HEK293 (cell line): ENCODE results near the gene RIMS4.

ENCODE experiments used
- CTCF ChIA-PET: fragments of 350-600 bp; formaldehyde crosslinking; extraction: SDS; loops from one replicate; lab custom pipeline; 2021; ENCODE audit warnings: antibody characterized with exemption; lab: Yijun Ruan, JAX
- POLR2A ChIA-PET: fragments of 300-600 bp; formaldehyde crosslinking; extraction: SDS; loops from one replicate; lab custom pipeline; 2020; ENCODE audit warnings: antibody characterized with exemption, inconsistent platforms; lab: Yijun Ruan, JAX
- H3K27ac ChIP-seq: fragments of 200-500 bp; sonication (Bioruptor generic); 2 replicates; pipeline ENCODE4 v1.5.1; 2014; ENCODE audit warnings: low read depth, low read length, control low read depth, inconsistent platforms; ENCODE audit errors: extremely low read depth
- H3K36me3 ChIP-seq, 2 experiments: fragments of 200-500 bp in 1 of 2; sonication (Bioruptor generic) in 1 of 2; 1 replicate in 1 of 2; 2 replicates in 1 of 2; pipeline ENCODE4 v1.5.1; 2014 to 2017; ENCODE audit warnings: inconsistent platforms in 2 of 2, low read length in 2 of 2; ENCODE audit not compliant: control insufficient read depth in 2 of 2, insufficient read depth in 1 of 2
- H3K4me1 ChIP-seq: fragments of 200-500 bp; sonication (Bioruptor generic); 2 replicates; pipeline ENCODE4 v1.5.1; 2014; ENCODE audit warnings: mild to moderate bottlenecking, low read length, inconsistent platforms; ENCODE audit not compliant: control insufficient read depth, insufficient read depth
- H3K4me3 ChIP-seq: 2 replicates; pipeline ENCODE4 v1.5.1; 2011; ENCODE audit warnings: low read depth, mild to moderate bottlenecking, control low read depth, low read length, moderate library complexity
- H3K9me3 ChIP-seq: fragments of 200-500 bp; sonication (Bioruptor generic); 2 replicates; pipeline ENCODE4 v1.5.1; 2014; ENCODE audit warnings: low read depth, low read length, inconsistent platforms; ENCODE audit not compliant: control insufficient read depth, insufficient read depth
- ZNF140 ChIP-seq: fragments of 450-650 bp; formaldehyde crosslinking; IDR thresholded peaks from 2 replicates; pipeline ENCODE4 v1.5.1; 2016; ENCODE audit warnings: missing biosample characterization, missing genetic modification characterization
- ZNF184 ChIP-seq: fragments of 450-650 bp; IDR thresholded peaks from 2 replicates; pipeline ENCODE4 v1.5.1; 2018; ENCODE audit warnings: missing biosample characterization, mild to moderate bottlenecking, missing genetic modification characterization
- ZNF202 ChIP-seq: fragments of 450-650 bp; formaldehyde crosslinking; IDR thresholded peaks from 2 replicates; pipeline ENCODE4 v1.5.1; 2016; ENCODE audit warnings: missing biosample characterization, missing genetic modification characterization, borderline replicate concordance
- ZNF362 ChIP-seq: fragments of 450-650 bp; formaldehyde crosslinking; IDR thresholded peaks from 2 replicates; pipeline ENCODE4 v1.5.1; 2016; ENCODE audit warnings: missing biosample characterization, missing genetic modification characterization
- ZNF366 ChIP-seq: fragments of 450-650 bp; formaldehyde crosslinking; conservative IDR thresholded peaks from 2 replicates; pipeline ENCODE4 v1.5.1; 2016; ENCODE audit warnings: missing biosample characterization, missing genetic modification characterization
- ZNF398 ChIP-seq: fragments of 450-650 bp; formaldehyde crosslinking; IDR thresholded peaks from 2 replicates; pipeline ENCODE4 v1.5.1; 2017; ENCODE audit warnings: missing biosample characterization, missing genetic modification characterization
- ZNF488 ChIP-seq: fragments of 450-650 bp; formaldehyde crosslinking; IDR thresholded peaks from 2 replicates; pipeline ENCODE4 v1.5.1; 2016; ENCODE audit warnings: missing biosample characterization, missing genetic modification characterization
- ZNF510 ChIP-seq: fragments of 450-650 bp; formaldehyde crosslinking; IDR thresholded peaks from 2 replicates; pipeline ENCODE4 v1.5.1; 2018; ENCODE audit warnings: mild to moderate bottlenecking, missing genetic modification characterization, missing biosample characterization; ENCODE audit not compliant: insufficient replicate concordance
- ZNF529 ChIP-seq: fragments of 450-650 bp; formaldehyde crosslinking; IDR thresholded peaks from 2 replicates; pipeline ENCODE4 v1.5.1; 2017; ENCODE audit warnings: missing genetic modification characterization, missing biosample characterization; ENCODE audit not compliant: insufficient replicate concordance
- ZNF571 ChIP-seq: fragments of 450-650 bp; formaldehyde crosslinking; IDR thresholded peaks from 2 replicates; pipeline ENCODE4 v1.5.0; 2017; ENCODE audit warnings: missing biosample characterization, missing genetic modification characterization
- ZNF624 ChIP-seq: fragments of 450-650 bp; formaldehyde crosslinking; IDR thresholded peaks from 2 replicates; pipeline ENCODE4 v1.5.1; 2017; ENCODE audit warnings: missing biosample characterization, missing genetic modification characterization
- ZNF677 ChIP-seq: fragments of 450-650 bp; IDR thresholded peaks from 2 replicates; pipeline ENCODE4 v1.5.0; 2018; ENCODE audit warnings: missing biosample characterization, mild to moderate bottlenecking, missing genetic modification characterization, moderate library complexity
- TF ChIP-seq, protein P1 (sequence below): fragments of 450-650 bp; formaldehyde crosslinking; IDR thresholded peaks from 2 replicates; pipeline ENCODE4 v1.5.1; 2016; ENCODE audit warnings: missing biosample characterization, missing genetic modification characterization
- TF ChIP-seq, protein P2 (sequence below): fragments of 450-650 bp; formaldehyde crosslinking; IDR thresholded peaks from 2 replicates; pipeline ENCODE4 v1.5.1; 2016; ENCODE audit warnings: missing biosample characterization, missing genetic modification characterization

Gene RIMS4

GRCh38 chr20:44706301-44707017 is 103.9 kb downstream of the RIMS4 start:
- H3K4me3 ChIP-seq, result no peak overlapping the region
- H3K9me3 ChIP-seq, result no peaks in the 10 kb centered on the region
- ChIA-PET POLR2A (no interaction called here), CTCF (interaction anchor here (0.6 to 1.6 kb wide), 4 partner anchors 24 to 754 kb away, joined by 3 to 7 read pairs (median 6); no protein-coding TSS in a partner anchor)
- TF ChIP-seq ZNF362 (tag by site-specific recombination) (no peak), ZNF140 (no peak), ZNF529 (tag by site-specific recombination) (no peak), ZNF677 (tag by site-specific recombination) (no peak), ZNF624 (tag by site-specific recombination) (no peak), ZNF184 (tag by site-specific recombination) (no peak), ZNF571 (tag by site-specific recombination) (no peak), ZNF510 (tag by site-specific recombination) (no peak), ZNF202 (tag by site-specific recombination) (no peak)
- no peaks in the 10 kb centered on the region for H3K36me3 ChIP-seq
- H3K27ac ChIP-seq, result no peak overlapping the region
- no peaks in the 10 kb centered on the region for H3K4me1 ChIP-seq

- no peaks in the 10 kb centered on the region for H3K4me1 ChIP-seq
- H3K27ac ChIP-seq, result no peak overlapping the region
- CTCF ChIA-PET, result interaction anchor here (0.9 to 1.6 kb wide), 3 partner anchors 13 to 27 kb away, joined by 3 to 7 read pairs (median 5); no protein-coding TSS in a partner anchor
- peak; percentile 94 for TF ChIP-seq ZNF366
- TF ChIP-seq, protein P1, sequence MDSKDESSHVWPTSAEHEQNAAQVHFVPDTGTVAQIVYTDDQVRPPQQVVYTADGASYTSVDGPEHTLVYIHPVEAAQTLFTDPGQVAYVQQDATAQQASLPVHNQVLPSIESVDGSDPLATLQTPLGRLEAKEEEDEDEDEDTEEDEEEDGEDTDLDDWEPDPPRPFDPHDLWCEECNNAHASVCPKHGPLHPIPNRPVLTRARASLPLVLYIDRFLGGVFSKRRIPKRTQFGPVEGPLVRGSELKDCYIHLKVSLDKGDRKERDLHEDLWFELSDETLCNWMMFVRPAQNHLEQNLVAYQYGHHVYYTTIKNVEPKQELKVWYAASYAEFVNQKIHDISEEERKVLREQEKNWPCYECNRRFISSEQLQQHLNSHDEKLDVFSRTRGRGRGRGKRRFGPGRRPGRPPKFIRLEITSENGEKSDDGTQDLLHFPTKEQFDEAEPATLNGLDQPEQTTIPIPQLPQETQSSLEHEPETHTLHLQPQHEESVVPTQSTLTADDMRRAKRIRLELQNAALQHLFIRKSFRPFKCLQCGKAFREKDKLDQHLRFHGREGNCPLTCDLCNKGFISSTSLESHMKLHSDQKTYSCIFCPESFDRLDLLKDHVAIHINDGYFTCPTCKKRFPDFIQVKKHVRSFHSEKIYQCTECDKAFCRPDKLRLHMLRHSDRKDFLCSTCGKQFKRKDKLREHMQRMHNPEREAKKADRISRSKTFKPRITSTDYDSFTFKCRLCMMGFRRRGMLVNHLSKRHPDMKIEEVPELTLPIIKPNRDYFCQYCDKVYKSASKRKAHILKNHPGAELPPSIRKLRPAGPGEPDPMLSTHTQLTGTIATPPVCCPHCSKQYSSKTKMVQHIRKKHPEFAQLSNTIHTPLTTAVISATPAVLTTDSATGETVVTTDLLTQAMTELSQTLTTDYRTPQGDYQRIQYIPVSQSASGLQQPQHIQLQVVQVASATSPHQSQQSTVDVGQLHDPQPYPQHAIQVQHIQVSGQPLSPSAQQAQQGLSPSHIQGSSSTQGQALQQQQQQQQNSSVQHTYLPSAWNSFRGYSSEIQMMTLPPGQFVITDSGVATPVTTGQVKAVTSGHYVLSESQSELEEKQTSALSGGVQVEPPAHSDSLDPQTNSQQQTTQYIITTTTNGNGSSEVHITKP (tag by site-specific recombination), result no peak
- H3K36me3 ChIP-seq, result no peaks in the 10 kb centered on the region
- no peak overlapping the region for H3K4me3 ChIP-seq
- H3K9me3 ChIP-seq, result no peaks in the 10 kb centered on the region
- POLR2A ChIA-PET, result no interaction called here
Measured at GRCh38 chr20:44705364-44706094, 104.8 kb downstream of the RIMS4 start.

DNA sequence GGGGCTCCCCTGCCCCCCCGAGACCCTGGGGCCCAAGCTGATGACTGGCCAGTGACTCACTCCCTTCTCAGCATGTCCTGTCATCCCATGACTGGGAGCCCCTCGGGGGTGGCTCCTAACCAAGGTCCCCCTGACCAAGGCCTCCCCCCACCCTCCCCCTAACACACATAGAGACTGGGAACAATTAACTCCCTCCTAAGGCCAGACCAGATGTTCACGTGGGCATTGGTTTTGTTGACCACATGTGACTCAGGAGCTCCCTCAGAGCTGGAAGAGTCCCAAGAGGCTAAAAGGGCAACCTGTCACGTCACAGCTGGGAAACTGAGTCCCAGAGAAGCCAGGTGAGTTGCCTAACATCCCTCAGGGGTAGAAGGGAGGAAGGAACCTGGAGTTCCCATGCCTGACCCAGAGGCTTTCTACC is 105.8 kb downstream of the RIMS4 start:
- no peaks in the 10 kb centered on the region for H3K4me1 ChIP-seq
- POLR2A ChIA-PET, result no interaction called here
- CTCF ChIA-PET, result interaction anchor here (0.9 kb wide), 1 partner anchor 14 kb away, joined by 3 read pairs; no protein-coding TSS in a partner anchor

More for the DNA sequence above, 105.8 kb downstream of the RIMS4 start:
- TF ChIP-seq ZNF488 (tag by site-specific recombination) (no peak), ZNF398 (tag by site-specific recombination) (peak; percentile 25; the same call in 1 of the 2 replicates)
- TF ChIP-seq, protein P2, sequence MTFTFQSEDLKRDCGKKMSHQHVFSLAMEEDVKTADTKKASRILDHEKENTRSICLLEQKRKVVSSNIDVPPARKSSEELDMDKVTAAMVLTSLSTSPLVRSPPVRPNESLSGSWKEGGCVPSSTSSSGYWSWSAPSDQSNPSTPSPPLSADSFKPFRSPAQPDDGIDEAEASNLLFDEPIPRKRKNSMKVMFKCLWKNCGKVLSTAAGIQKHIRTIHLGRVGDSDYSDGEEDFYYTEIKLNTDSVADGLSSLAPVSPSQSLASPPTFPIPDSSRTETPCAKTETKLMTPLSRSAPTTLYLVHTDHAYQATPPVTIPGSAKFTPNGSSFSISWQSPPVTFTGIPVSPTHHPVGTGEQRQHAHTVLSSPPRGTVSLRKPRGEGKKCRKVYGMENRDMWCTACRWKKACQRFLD (tag by site-specific recombination), result no peak
- H3K9me3 ChIP-seq, result no peaks in the 10 kb centered on the region
- H3K36me3 ChIP-seq, result no peaks in the 10 kb centered on the region
- no peak overlapping the region for H3K4me3 ChIP-seq
- H3K27ac ChIP-seq, result no peak overlapping the region
